ENCODE results near the gene KRTAP5-4. TPM values are rescaled to one million over a fixed set of nuclear protein-coding genes. Genes with fewer than 3 reads are reported as not detected.

The KRTAP5-4 gene
- total RNA-seq, 4 donors from 2014 or later: not detected

- H3K36me3 ChIP-seq: no peaks in the 10 kb centered on the region
- intact Hi-C loops (cut with DNase I): loop anchor here (5.0 kb wide), 1 partner anchor 500 kb away; no protein-coding TSS in a partner anchor
- no peaks in the 10 kb centered on the region for H3K9me3 ChIP-seq
- TF ChIP-seq POLR2A (IDR thresholded peaks at IDR 0.05): no peak
- no peak for TF ChIP-seq CTCF (IDR thresholded peaks at IDR 0.05)
- DNase-seq: no peak
- H3K27me3 ChIP-seq: peaks cover 0 to 41% (median 0%) of the 10 kb centered on the region in 4 donors
- H3K4me3 ChIP-seq: no peak overlapping the region
- WGBS, 2 donors: 49 to 64% methylated on average over 13 to 20 of the region's 20 CpGs
- H3K27ac ChIP-seq: no peak overlapping the region
- H3K4me1 ChIP-seq: peaks cover 4 to 32% (median 4%) of the 10 kb centered on the region in 3 donors
Observed at GRCh38 chr11:1652442-1652770, 30.5 kb upstream of the KRTAP5-4 start.

- Histone ChIP-seq H3K4me1 (peaks cover 4 to 32% (median 4%) of the 10 kb centered on the region in 3 donors), H3K27me3 (peaks cover 0 to 41% (median 0%) of the 10 kb centered on the region in 4 donors), H3K9me3 (no peaks in the 10 kb centered on the region), H3K4me3 (no peak overlapping the region), H3K27ac (no peak overlapping the region), H3K36me3 (no peaks in the 10 kb centered on the region)
- intact Hi-C loops (cut with DNase I): loop anchor here (5.0 kb wide), 1 partner anchor 500 kb away; no protein-coding TSS in a partner anchor
- 63 to 70% methylated on average over 8 to 9 of the region's 19 CpGs for whole genome bisulfite sequencing, 2 donors
- TF ChIP-seq CTCF (IDR thresholded peaks at IDR 0.05): no peak
- no peak for TF ChIP-seq POLR2A (IDR thresholded peaks at IDR 0.05)
- no peak for DNase-seq
Observed at GRCh38 chr11:1652026-1652425, 30.1 kb upstream of the KRTAP5-4 start.

GRCh38 chr11:1651411-1651980, 29.6 kb upstream of the KRTAP5-4 start:
- peaks cover 4 to 32% (median 4%) of the 10 kb centered on the region in 3 donors for H3K4me1 ChIP-seq
- H3K36me3 ChIP-seq: no peaks in the 10 kb centered on the region
- DNase-seq: no peak
- TF ChIP-seq POLR2A (IDR thresholded peaks at IDR 0.05) (no peak), CTCF (IDR thresholded peaks at IDR 0.05) (no peak)
- no peak overlapping the region for H3K27ac ChIP-seq
- peaks cover 0 to 43% (median 0%) of the 10 kb centered on the region in 4 donors for H3K27me3 ChIP-seq
- intact Hi-C loops (cut with DNase I): loop anchor here (5.0 kb wide), 1 partner anchor 501 kb away; no protein-coding TSS in a partner anchor
- WGBS, 2 donors: 75 to 81% methylated on average over 7 of the region's 7 CpGs
- no peaks in the 10 kb centered on the region for H3K9me3 ChIP-seq
- no peak overlapping the region for H3K4me3 ChIP-seq

GRCh38 chr11:1650918-1651262, 29.0 kb upstream of the KRTAP5-4 start:
- no peak overlapping the region for H3K4me3 ChIP-seq
- no peaks in the 10 kb centered on the region for H3K9me3 ChIP-seq
- peaks cover 0 to 39% (median 0%) of the 10 kb centered on the region in 4 donors for H3K27me3 ChIP-seq
- H3K36me3 ChIP-seq: no peaks in the 10 kb centered on the region
- DNase-seq: no peak
- H3K4me1 ChIP-seq: peaks cover 4 to 32% (median 4%) of the 10 kb centered on the region in 3 donors
- intact Hi-C loops (cut with DNase I): loop anchor here (5.0 kb wide), 1 partner anchor 501 kb away; no protein-coding TSS in a partner anchor
- WGBS, 2 donors: 67 to 71% methylated on average over 1 to 5 of the region's 5 CpGs
- no peak for TF ChIP-seq POLR2A (IDR thresholded peaks at IDR 0.05)
- TF ChIP-seq CTCF (IDR thresholded peaks at IDR 0.05): no peak
- H3K27ac ChIP-seq: no peak overlapping the region

GRCh38 chr11:1650034-1650917, 28.3 kb upstream of the KRTAP5-4 start:
- Histone ChIP-seq H3K4me1 (peaks cover 4 to 26% (median 4%) of the 10 kb centered on the region in 3 donors), H3K36me3 (no peaks in the 10 kb centered on the region), H3K27me3 (peaks cover 0 to 38% (median 0%) of the 10 kb centered on the region in 4 donors), H3K27ac (no peak overlapping the region), H3K4me3 (no peak overlapping the region), H3K9me3 (no peaks in the 10 kb centered on the region)
- TF ChIP-seq POLR2A (IDR thresholded peaks at IDR 0.05) (no peak), CTCF (IDR thresholded peaks at IDR 0.05) (no peak)
- 46 to 68% methylated on average over 12 to 14 of the region's 15 CpGs for WGBS, 2 donors
- intact Hi-C loops (cut with DNase I): loop anchor here (5.0 kb wide), 1 partner anchor 502 kb away; no protein-coding TSS in a partner anchor
- DNase-seq: no peak

All from esophagus squamous epithelium (tissue), 5 donors.